ENCODE results near the gene NIT1.

NIT1 gene

DNA sequence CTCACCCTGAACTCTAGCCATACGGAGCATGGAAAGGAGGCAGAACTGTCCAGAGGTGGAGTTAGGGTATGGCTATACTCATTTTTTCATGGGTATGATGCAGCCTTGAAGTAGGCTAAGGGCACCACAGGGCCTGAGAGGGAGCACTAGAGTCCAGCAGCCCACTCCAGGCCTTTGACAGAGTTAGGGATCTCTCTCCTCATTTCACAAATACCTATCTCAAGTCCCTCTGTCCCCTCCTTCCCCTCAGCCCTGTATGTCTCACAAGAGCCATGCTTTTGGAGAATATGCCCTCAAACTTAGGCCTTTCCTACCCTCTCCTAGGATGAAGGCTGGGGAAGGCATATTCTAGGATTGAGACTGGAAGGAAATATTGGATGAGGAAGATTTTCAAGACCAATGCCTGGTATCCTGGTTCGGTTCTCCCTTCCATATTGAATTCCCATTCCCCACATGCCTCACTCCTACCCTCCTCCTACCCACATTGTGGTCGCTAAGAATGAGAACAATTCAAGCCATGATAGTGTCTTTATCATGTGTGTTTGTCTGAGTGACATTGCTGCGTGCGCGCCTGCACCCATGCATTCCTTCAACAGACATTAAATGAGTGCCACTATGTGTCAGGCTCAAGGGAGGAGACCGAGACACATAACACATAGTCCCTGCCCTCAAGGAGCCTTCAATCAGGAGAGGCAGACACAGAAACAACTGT is 26.0 kb upstream of the NIT1 start:
- no peaks in the 10 kb centered on the region for H3K9me3 ChIP-seq (ENCODE audit: severe bottlenecking)
- DNase-seq: no peak
- no peak overlapping the region for H3K4me3 ChIP-seq (ENCODE audit: low read depth, low read length)
- no peak for TF ChIP-seq CTCF (IDR thresholded peaks at IDR 0.05; ENCODE audit: low read depth, low read length)
- no peaks in the 10 kb centered on the region for H3K36me3 ChIP-seq
- peaks cover 12% of the 10 kb centered on the region for H3K27me3 ChIP-seq (ENCODE audit: insufficient read depth, low read depth, severe bottlenecking)
- no peak overlapping the region for H3K27ac ChIP-seq

- Histone ChIP-seq H3K9me3 (ENCODE audit: severe bottlenecking) (no peaks in the 10 kb centered on the region), H3K4me3 (ENCODE audit: low read depth, low read length) (no peak overlapping the region), H3K27ac (no peak overlapping the region), H3K36me3 (no peaks in the 10 kb centered on the region), H3K27me3 (ENCODE audit: insufficient read depth, low read depth, severe bottlenecking) (peaks cover 12% of the 10 kb centered on the region)
- no peak for DNase-seq
- TF ChIP-seq CTCF (IDR thresholded peaks at IDR 0.05; ENCODE audit: low read depth, low read length): no peak
Measured at GRCh38 chr1:161092621-161093028, 25.3 kb upstream of the NIT1 start.

- peaks cover 4% of the 10 kb centered on the region for H3K36me3 ChIP-seq
- no peak for TF ChIP-seq CTCF (IDR thresholded peaks at IDR 0.05; ENCODE audit: low read depth, low read length)
Measured at GRCh38 chr1:161094481-161094880, 23.4 kb upstream of the NIT1 start.

DNA sequence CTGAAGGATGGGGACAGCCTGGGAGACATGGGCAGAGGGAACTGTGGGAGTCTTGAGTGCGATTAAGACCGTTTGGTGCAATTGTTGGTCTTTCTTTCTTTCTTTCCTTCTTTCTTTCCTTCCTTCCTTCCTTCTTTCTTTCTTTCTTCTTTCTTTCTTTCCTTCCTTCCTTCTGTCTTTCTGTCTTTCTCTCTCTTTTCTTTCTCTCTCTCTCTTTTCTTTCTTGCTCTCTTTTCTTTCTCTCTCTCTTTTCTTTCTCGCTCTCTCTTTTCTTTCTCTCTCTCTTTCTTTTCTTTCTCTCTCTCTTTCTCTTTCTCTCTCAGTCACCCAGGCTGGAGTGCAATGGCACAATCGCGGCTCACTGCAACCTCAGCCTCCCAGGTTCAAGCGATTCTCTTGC is 22.7 kb upstream of the NIT1 start:
- peaks cover 12% of the 10 kb centered on the region for H3K27me3 ChIP-seq (ENCODE audit: insufficient read depth, low read depth, severe bottlenecking)
- H3K4me3 ChIP-seq (ENCODE audit: low read depth, low read length): no peak overlapping the region
- H3K36me3 ChIP-seq: peaks cover 11% of the 10 kb centered on the region
- no peaks in the 10 kb centered on the region for H3K9me3 ChIP-seq (ENCODE audit: severe bottlenecking)
- TF ChIP-seq CTCF (IDR thresholded peaks at IDR 0.05; ENCODE audit: low read depth, low read length): no peak
- DNase-seq: no peak
- H3K27ac ChIP-seq: no peak overlapping the region

More at GRCh38 chr1:161094481-161094880, 23.4 kb upstream of the NIT1 start:
- H3K27ac ChIP-seq: no peak overlapping the region
- H3K9me3 ChIP-seq (ENCODE audit: severe bottlenecking): no peaks in the 10 kb centered on the region
- no peak overlapping the region for H3K4me3 ChIP-seq (ENCODE audit: low read depth, low read length)
- H3K27me3 ChIP-seq (ENCODE audit: insufficient read depth, low read depth, severe bottlenecking): peaks cover 12% of the 10 kb centered on the region
- DNase-seq: no peak

DNA sequence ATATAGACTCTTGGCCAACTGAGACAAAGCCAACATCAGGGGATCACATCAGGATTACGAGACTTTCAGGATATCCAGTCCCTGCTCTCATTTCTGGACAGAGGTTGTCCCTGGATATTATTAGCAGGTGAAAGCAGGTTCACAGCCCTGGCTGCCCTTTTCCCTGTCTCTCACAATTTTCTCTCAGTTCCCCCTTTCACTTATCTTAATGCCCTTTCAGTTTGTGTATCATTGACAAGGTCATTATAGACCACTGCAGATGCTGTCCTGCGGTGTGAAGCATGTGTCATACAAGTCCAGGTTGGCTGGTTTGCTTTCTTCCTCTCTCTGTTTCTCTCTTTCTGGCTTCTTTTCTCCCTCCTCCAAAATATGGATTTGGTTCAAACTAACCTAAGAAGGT is 21.9 kb upstream of the NIT1 start:
- Histone ChIP-seq H3K27ac (no peak overlapping the region), H3K4me3 (ENCODE audit: low read depth, low read length) (no peak overlapping the region), H3K36me3 (peaks cover 17% of the 10 kb centered on the region), H3K27me3 (ENCODE audit: insufficient read depth, low read depth, severe bottlenecking) (peaks cover 12% of the 10 kb centered on the region), H3K9me3 (ENCODE audit: severe bottlenecking) (no peaks in the 10 kb centered on the region)
- no peak for TF ChIP-seq CTCF (IDR thresholded peaks at IDR 0.05; ENCODE audit: low read depth, low read length)
- no peak for DNase-seq

- peaks cover 12% of the 10 kb centered on the region for H3K27me3 ChIP-seq (ENCODE audit: insufficient read depth, low read depth, severe bottlenecking)
- DNase-seq: no peak
- no peaks in the 10 kb centered on the region for H3K9me3 ChIP-seq (ENCODE audit: severe bottlenecking)
- no peak overlapping the region for H3K27ac ChIP-seq
- H3K36me3 ChIP-seq: peaks cover 22% of the 10 kb centered on the region
- H3K4me3 ChIP-seq (ENCODE audit: low read depth, low read length): no peak overlapping the region
- TF ChIP-seq CTCF (IDR thresholded peaks at IDR 0.05; ENCODE audit: low read depth, low read length): no peak
Measured at GRCh38 chr1:161096530-161096929, 21.4 kb upstream of the NIT1 start.
